Epithelial cell of prostate (primary cell): ENCODE results near the gene WDR70.
"Not testable (repeated sequence)": the region's sequence is repeated elsewhere in the genome, so short reads cannot be mapped to it uniquely, and the experiment has no call there.

Experiments used
- DNase-seq: peaks from one replicate; pipeline ENCODE4 v3.0.0-alpha.2; 2011; ENCODE audit warnings: low read depth, low spot score
- H3K27ac ChIP-seq: fragments of 450-650 bp; 2 replicates; pipeline ENCODE4 v1.5.1; 2017; ENCODE audit warnings: mild to moderate bottlenecking

Gene WDR70

GRCh38 chr5:37379100-37379628 is at the start of gene WDR70:
TSS of gene WDR70 (plus strand) at chr5:37379318. CDS start at chr5:37379368, 50 bp downstream.
- H3K27ac ChIP-seq: not testable (repeated sequence)
- peak; percentile 37 for DNase-seq

GRCh38 chr5:37334754-37335153 is 44.4 kb upstream of the WDR70 start:
- H3K27ac ChIP-seq, DNase-seq: not testable (repeated sequence)

GRCh38 chr5:37342741-37343140 is 36.4 kb upstream of the WDR70 start:
- DNase-seq, H3K27ac ChIP-seq: not testable (repeated sequence)

GRCh38 chr5:37355161-37355560 is 24.0 kb upstream of the WDR70 start:
- no peak for DNase-seq
- H3K27ac ChIP-seq: no peak overlapping the region

GRCh38 chr5:37370550-37370863 is 8.6 kb upstream of the WDR70 start:
- H3K27ac ChIP-seq: peak overlapping the region; percentile 60
- DNase-seq: no peak

- H3K27ac ChIP-seq: peak within 1 kb of the TSS; percentile 60
- DNase-seq: peak; percentile 87
Observed at GRCh38 chr5:37370864-37371726, 8.0 kb upstream of the WDR70 start, which contains the start of gene NUP155. TSS of gene NUP155 (minus strand) at chr5:37371106. CDS start at chr5:37370977, 129 bp downstream.

GRCh38 chr5:37375091-37375490 is 4.0 kb upstream of the WDR70 start:
- H3K27ac ChIP-seq: no peak overlapping the region
- no peak for DNase-seq

- not testable (repeated sequence) for DNase-seq, H3K27ac ChIP-seq
Observed at GRCh38 chr5:37378066-37378465, 1.1 kb upstream of the WDR70 start.

GRCh38 chr5:37391591-37391990 is 12.5 kb downstream of the WDR70 start:
- H3K27ac ChIP-seq: no peak overlapping the region
- DNase-seq: no peak

- no peak for DNase-seq
- H3K27ac ChIP-seq: no peak overlapping the region
Observed at GRCh38 chr5:37396352-37396751, 17.2 kb downstream of the WDR70 start.

- no peak for DNase-seq
- no peak overlapping the region for H3K27ac ChIP-seq
Observed at GRCh38 chr5:37400501-37400900, 21.4 kb downstream of the WDR70 start.

- no peak overlapping the region for H3K27ac ChIP-seq
- DNase-seq: no peak
Observed at GRCh38 chr5:37412515-37412914, 33.4 kb downstream of the WDR70 start.

GRCh38 chr5:37415456-37415855 is 36.3 kb downstream of the WDR70 start:
- not testable (repeated sequence) for H3K27ac ChIP-seq, DNase-seq

- DNase-seq: no peak
- no peak overlapping the region for H3K27ac ChIP-seq
Observed at GRCh38 chr5:37417347-37417746, 38.2 kb downstream of the WDR70 start.

- no peak overlapping the region for H3K27ac ChIP-seq
- DNase-seq: no peak
Observed at GRCh38 chr5:37424441-37424840, 45.3 kb downstream of the WDR70 start.

- DNase-seq: no peak
Observed at GRCh38 chr5:37428044-37428443, 48.9 kb downstream of the WDR70 start.

GRCh38 chr5:37435261-37435660 is 56.1 kb downstream of the WDR70 start:
- no peak for DNase-seq
- H3K27ac ChIP-seq: no peak overlapping the region

More at GRCh38 chr5:37428044-37428443, 48.9 kb downstream of the WDR70 start:
- H3K27ac ChIP-seq: no peak overlapping the region

GRCh38 chr5:37436146-37436934 is 57.2 kb downstream of the WDR70 start:
- H3K27ac ChIP-seq: no peak overlapping the region
- DNase-seq: no peak

GRCh38 chr5:37437711-37438110 is 58.6 kb downstream of the WDR70 start:
- H3K27ac ChIP-seq: no peak overlapping the region
- DNase-seq: no peak

GRCh38 chr5:37445783-37446182 is 66.7 kb downstream of the WDR70 start:
- not testable (repeated sequence) for DNase-seq, H3K27ac ChIP-seq

- no peak overlapping the region for H3K27ac ChIP-seq
- DNase-seq: no peak
Observed at GRCh38 chr5:37448941-37449340, 69.8 kb downstream of the WDR70 start.
